Measurements from ENCODE around the gene APOL3. TPM values are rescaled to one million over a fixed set of nuclear protein-coding genes. Genes with fewer than 3 reads are reported as not detected.
A peak's percentile ranks its signal among the peaks of the same experiment; 100 is the strongest.
"Not testable (repeated sequence)": the region's sequence is repeated elsewhere in the genome, so short reads cannot be mapped to it uniquely, and the experiment has no call there.

The APOL3 gene, protein sequence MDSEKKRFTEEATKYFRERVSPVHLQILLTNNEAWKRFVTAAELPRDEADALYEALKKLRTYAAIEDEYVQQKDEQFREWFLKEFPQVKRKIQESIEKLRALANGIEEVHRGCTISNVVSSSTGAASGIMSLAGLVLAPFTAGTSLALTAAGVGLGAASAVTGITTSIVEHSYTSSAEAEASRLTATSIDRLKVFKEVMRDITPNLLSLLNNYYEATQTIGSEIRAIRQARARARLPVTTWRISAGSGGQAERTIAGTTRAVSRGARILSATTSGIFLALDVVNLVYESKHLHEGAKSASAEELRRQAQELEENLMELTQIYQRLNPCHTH
- 10 to 100 TPM; 15.4 to 23.0 (median 18.6) TPM for total RNA-seq
- 10 to 100 TPM; 19.6 to 62.1 TPM for polyA plus RNA-seq
- long read RNA-seq, donor 1, transcript APOL3-201 (3 exons, 2,117 nt) = minor isoform, 5 of 42 reads
- long read RNA-seq, donor 1, transcript APOL3-205 (4 exons, 2,214 nt) = major isoform, 9 of 42 reads
- long read RNA-seq, donor 1, partial matches to known transcripts = 19 of 42 reads
- long read RNA-seq, donor 1, other reads (novel, unspliced or antisense) = 6 of 42 reads
- long read RNA-seq, donor 2 = 0 reads
- long read RNA-seq, donor 3, partial matches to known transcripts = 3 of 7 reads
- long read RNA-seq, donor 3, other reads (novel, unspliced or antisense) = 4 of 7 reads

DNA sequence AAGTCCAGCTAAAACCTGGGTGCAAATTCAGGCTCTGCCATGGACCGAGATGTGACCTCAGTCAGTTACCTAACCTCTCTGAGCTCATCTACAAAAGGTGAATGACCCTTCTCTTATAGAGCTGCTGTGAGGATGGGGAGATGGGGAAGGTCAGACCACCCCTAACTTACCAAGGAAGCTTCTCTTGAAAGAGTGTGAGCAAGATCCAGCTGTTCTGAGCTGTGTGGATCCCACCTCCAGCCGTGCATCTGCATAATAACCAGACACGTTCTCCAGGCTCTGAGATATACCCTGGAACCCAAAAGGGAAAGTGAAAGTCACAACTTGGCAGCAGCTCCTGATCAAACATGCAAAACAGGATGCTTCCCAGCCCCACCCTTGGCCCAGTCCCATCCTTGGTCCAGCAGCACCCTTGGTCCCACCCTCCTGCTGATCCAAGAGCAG lies at the start of gene APOL3:
Gene APOL3 (minus strand): TSS at position 257 of the 444 bp plus-strand sequence. CDS start 11,700 bp downstream, outside the sequence.
- Histone ChIP-seq H3K4me1 (ENCODE audit: insufficient read depth) (peaks cover 22% of the 10 kb centered on the region), H3K9me3 (no peaks in the 10 kb centered on the region), H3K4me3 (peak within 1 kb of the TSS; percentile 26), H3K27me3 (no peaks in the 10 kb centered on the region), H3K36me3 (no peaks in the 10 kb centered on the region), H3K27ac (peak within 1 kb of the TSS in 1 of 2 donors; percentile 53)
- 21 to 24% (median 24%) methylated on average over 3 of the region's 3 CpGs for WGBS, 3 donors
- TF ChIP-seq, protein P1, sequence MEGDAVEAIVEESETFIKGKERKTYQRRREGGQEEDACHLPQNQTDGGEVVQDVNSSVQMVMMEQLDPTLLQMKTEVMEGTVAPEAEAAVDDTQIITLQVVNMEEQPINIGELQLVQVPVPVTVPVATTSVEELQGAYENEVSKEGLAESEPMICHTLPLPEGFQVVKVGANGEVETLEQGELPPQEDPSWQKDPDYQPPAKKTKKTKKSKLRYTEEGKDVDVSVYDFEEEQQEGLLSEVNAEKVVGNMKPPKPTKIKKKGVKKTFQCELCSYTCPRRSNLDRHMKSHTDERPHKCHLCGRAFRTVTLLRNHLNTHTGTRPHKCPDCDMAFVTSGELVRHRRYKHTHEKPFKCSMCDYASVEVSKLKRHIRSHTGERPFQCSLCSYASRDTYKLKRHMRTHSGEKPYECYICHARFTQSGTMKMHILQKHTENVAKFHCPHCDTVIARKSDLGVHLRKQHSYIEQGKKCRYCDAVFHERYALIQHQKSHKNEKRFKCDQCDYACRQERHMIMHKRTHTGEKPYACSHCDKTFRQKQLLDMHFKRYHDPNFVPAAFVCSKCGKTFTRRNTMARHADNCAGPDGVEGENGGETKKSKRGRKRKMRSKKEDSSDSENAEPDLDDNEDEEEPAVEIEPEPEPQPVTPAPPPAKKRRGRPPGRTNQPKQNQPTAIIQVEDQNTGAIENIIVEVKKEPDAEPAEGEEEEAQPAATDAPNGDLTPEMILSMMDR (IDR thresholded peaks at IDR 0.05) = no peak
- TF ChIP-seq EP300 (IDR thresholded peaks at IDR 0.05) (no peak), POLR2A (IDR thresholded peaks at IDR 0.05) (no peak)
- intact Hi-C loops (cut with DNase I) = no loop called here
- peak; percentile 67 to 80 (median 73) for DNase-seq

DNA sequence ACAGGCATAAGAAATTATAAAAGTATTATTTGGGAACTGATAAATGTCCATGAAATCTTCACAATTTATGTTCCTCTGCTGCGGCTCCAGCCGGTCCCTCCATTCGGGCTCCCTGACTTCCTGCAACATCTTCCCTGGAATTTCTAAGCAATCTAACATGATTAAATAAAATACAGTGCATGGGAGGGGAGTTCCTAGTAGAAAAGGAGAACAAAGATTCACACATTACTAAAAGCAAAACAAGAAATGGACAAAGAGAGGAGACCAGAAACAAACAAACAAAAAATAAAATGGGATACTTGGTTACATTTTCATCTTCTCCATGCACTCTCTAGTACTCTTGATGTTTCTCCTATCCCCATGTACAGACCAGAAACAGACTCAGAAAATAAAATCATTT lies 49.7 kb upstream of the APOL3 start:
- peaks cover 1% of the 10 kb centered on the region for H3K4me1 ChIP-seq (ENCODE audit: insufficient read depth)
- H3K4me3 ChIP-seq = no peak overlapping the region
- 64 to 78% (median 68%) methylated on average over 3 of the region's 3 CpGs for WGBS, 3 donors
- H3K27ac ChIP-seq = no peak overlapping the region
- no peaks in the 10 kb centered on the region for H3K27me3 ChIP-seq
- H3K36me3 ChIP-seq = no peaks in the 10 kb centered on the region
- TF ChIP-seq POLR2A (IDR thresholded peaks at IDR 0.05) = no peak
- no peak for TF ChIP-seq EP300 (IDR thresholded peaks at IDR 0.05)
- TF ChIP-seq, protein P1 (IDR thresholded peaks at IDR 0.05) = no peak
- intact Hi-C loops (cut with DNase I) = no loop called here
- DNase-seq = no peak
- no peaks in the 10 kb centered on the region for H3K9me3 ChIP-seq

DNA sequence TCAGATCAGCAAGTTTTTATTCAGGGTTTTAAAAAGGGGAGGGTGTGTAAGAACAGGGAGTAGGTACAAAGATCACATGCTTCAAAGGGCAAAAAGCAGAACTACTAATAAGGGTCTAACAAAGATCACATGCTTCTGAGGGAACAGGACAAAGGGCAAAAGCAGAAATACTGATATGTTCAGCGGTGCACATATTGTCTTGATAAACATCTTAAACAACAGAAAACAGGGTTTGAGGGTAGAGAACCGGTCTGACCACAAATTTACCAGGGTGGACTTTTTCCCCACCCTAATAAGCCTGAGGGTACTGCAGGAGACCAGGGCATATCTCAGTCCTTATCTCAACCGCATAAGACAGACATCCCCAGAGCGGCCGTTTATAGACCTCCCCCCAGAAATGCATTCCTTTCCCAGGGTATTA lies 48.9 kb upstream of the APOL3 start:
- intact Hi-C loops (cut with DNase I) = not testable (repeated sequence)
- WGBS, 3 donors = 78 to 90% (median 83%) methylated on average over 5 of the region's 5 CpGs

DNA sequence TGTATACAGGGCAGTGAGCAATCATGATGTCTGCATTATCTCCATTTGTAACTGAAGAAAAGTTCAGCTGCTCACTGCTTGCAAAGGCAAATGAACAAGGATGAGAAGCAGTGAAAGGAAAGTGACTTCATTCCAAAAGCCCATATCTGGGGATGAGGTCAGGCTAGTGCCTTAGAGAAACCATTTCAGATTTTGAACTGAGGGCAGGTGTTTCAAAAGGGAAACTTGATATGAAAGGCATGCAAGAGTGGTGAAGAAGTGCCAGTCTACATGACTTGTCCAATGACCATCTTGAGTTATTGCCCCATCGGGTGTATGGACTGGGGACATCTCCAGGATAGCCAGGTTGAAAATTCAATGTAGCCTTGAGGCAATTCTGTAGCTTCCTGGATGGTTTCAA lies 48.4 kb upstream of the APOL3 start:
- Histone ChIP-seq H3K36me3 (no peaks in the 10 kb centered on the region), H3K9me3 (no peaks in the 10 kb centered on the region), H3K4me1 (ENCODE audit: insufficient read depth) (peaks cover 1% of the 10 kb centered on the region), H3K27ac (no peak overlapping the region), H3K4me3 (no peak overlapping the region), H3K27me3 (no peaks in the 10 kb centered on the region)
- WGBS, 3 donors = 91 to 95% (median 91%) methylated on average over 1 of the region's 1 CpG
- TF ChIP-seq, protein P1 (IDR thresholded peaks at IDR 0.05) = no peak
- TF ChIP-seq EP300 (IDR thresholded peaks at IDR 0.05) = no peak
- TF ChIP-seq POLR2A (IDR thresholded peaks at IDR 0.05) = no peak
- intact Hi-C loops (cut with DNase I) = no loop called here
- no peak for DNase-seq

More for the DNA sequence above, 48.9 kb upstream of the APOL3 start:
- not testable (repeated sequence) for H3K4me3 ChIP-seq; H3K36me3 ChIP-seq; DNase-seq; H3K27me3 ChIP-seq; H3K4me1 ChIP-seq (ENCODE audit: insufficient read depth); H3K27ac ChIP-seq; H3K9me3 ChIP-seq

Data from ovary (tissue), 10 donors.